Measurements from ENCODE around the gene MYL11.

GRCh38 chr16:30407102-30407803 lies 32.7 kb downstream of the MYL11 start, which contains the start of gene ZNF771:
- TF ChIP-seq POLR2AphosphoS5 (IDR thresholded peaks at IDR 0.05) (peak in 2 of 3 donors; percentile 45 to 70), POLR2A (IDR thresholded peaks at IDR 0.05) (peak; percentile 66), CTCF (IDR thresholded peaks at IDR 0.05) (peak in 2 of 5 experiments; percentile 24 to 31)
